Lung (tissue), 12 donors: ENCODE data around the gene LRRC71. TPM values are rescaled to one million over a fixed set of nuclear protein-coding genes. Genes with fewer than 3 reads are reported as not detected.

Experiments
- ATAC-seq: fragments of 200-7000 bp; cut with Tn5 transposase; one replicate; pipeline ENCODE4 v1.9.1; 2020; ENCODE audit warnings: moderate number of reproducible peaks; ENCODE audit not compliant: insufficient read depth, low FRiP score
- DNase-seq, 3 donors: peaks; one replicate each; pipeline ENCODE4 v3.0.0-alpha.2; 2013 to 2017
- H3K27ac ChIP-seq, 2 donors: one replicate each; pipeline ENCODE4 v1.5.1; 2013; ENCODE audit warnings: mild to moderate bottlenecking in 2 of 2, moderate library complexity in 2 of 2, control low read depth in 1 of 2, inconsistent platforms in 1 of 2, low read depth in 1 of 2, low read length in 1 of 2
- H3K27me3 ChIP-seq, 3 donors: one replicate each; pipeline ENCODE4 v1.5.1; 2013; ENCODE audit warnings: low read length in 2 of 3; ENCODE audit not compliant: control insufficient read depth in 3 of 3, insufficient read depth in 3 of 3
- H3K36me3 ChIP-seq, 4 donors: one replicate each; pipeline ENCODE4 v1.5.1; 2013; ENCODE audit warnings: low read length in 4 of 4, mild to moderate bottlenecking in 1 of 4, moderate library complexity in 1 of 4; ENCODE audit not compliant: control insufficient read depth in 4 of 4, insufficient read depth in 4 of 4
- H3K4me1 ChIP-seq, 5 donors: one replicate each; pipeline ENCODE4 v1.5.1; 2013; ENCODE audit warnings: low read length in 5 of 5, mild to moderate bottlenecking in 2 of 5, moderate library complexity in 1 of 5; ENCODE audit not compliant: control insufficient read depth in 5 of 5, insufficient read depth in 5 of 5
- H3K4me3 ChIP-seq: one replicate; pipeline ENCODE4 v1.5.1; 2013; ENCODE audit warnings: mild to moderate bottlenecking, control low read depth, moderate library complexity
- H3K9ac ChIP-seq, 2 donors: one replicate each; pipeline ENCODE4 v1.5.1; 2013; ENCODE audit warnings: low read length in 2 of 2, control low read depth in 1 of 2; ENCODE audit not compliant: insufficient read depth in 1 of 2
- H3K9me3 ChIP-seq, 4 donors: one replicate each; pipeline ENCODE4 v1.5.1; 2013; ENCODE audit warnings: low read length in 3 of 4, mild to moderate bottlenecking in 1 of 4, moderate library complexity in 1 of 4; ENCODE audit not compliant: control insufficient read depth in 4 of 4, insufficient read depth in 3 of 4
- WGBS, 2 donors: extraction: QIAGEN DNeasy Blood & Tissue Kit; methylation state at CpG; one replicate each; pipeline ENCODE4 v1.1.7; 2013; 5-methylcytosine and 5-hydroxymethylcytosine counted together
- polyA plus RNA-seq, 2 donors: library from polyadenylated mRNA; stranded (reverse); fragments of 200-250 nt; gene quantifications; one replicate each; pipeline ENCODE4 v1.2.1, GENCODE V29; 2013
- total RNA-seq, 2 donors: library from RNA; depleted of rRNA in 1 of 2; stranded (reverse); fragments of >200 nt in 1 of 2; gene quantifications; one replicate each; pipeline ENCODE4 v1.2.1, GENCODE V29; 2014 to 2021
- TF ChIP-seq, protein P1 (sequence below): IDR thresholded peaks from 2 replicates; pipeline ENCODE4 v1.5.1; 2012; ENCODE audit warnings: mild to moderate bottlenecking; ENCODE audit errors: control extremely low read depth, extremely low read depth
- donor health status: control.
- donor health status: control.
- donor health status: Bipolar disorder and iron deficiency.
- donor health status: healthy.
- donor health status: DM: yes; HTN: yes; CAD: no.

LRRC71 gene
- total and polyA plus RNA-seq, 4 donors, result 3.4 to 17.2 (median 4.2) TPM

DNA sequence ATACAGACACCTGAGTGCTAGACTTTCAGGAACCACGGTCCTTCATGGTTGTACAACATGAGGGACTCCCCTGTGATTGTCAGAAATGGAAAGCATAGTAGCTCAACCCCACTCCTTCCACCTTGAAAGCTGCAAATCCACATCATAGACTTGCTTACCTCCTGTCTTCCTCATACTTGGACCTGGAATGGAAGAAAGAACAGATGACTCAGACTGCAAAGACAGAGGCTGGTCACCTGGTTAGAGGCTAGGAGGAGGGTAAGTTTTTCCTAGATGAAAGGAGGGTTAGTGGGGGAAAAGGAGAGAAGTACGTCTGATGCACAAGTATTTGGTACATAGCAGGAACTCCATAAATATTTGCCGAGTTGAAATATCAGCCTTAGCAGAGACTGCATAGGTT lies 37.2 kb downstream of the LRRC71 start:
- no peaks in the 10 kb centered on the region for H3K9me3 ChIP-seq
- DNase-seq (no peak), ATAC-seq (no peak)
- WGBS, 2 donors, result 84 to 95% methylated on average over 3 of the region's 3 CpGs
- H3K4me1 ChIP-seq, result peaks cover 0 to 2% (median 0%) of the 10 kb centered on the region in 5 donors
- H3K27me3 ChIP-seq, result no peaks in the 10 kb centered on the region
- H3K4me3 ChIP-seq, result no peak overlapping the region
- TF ChIP-seq, protein P1, sequence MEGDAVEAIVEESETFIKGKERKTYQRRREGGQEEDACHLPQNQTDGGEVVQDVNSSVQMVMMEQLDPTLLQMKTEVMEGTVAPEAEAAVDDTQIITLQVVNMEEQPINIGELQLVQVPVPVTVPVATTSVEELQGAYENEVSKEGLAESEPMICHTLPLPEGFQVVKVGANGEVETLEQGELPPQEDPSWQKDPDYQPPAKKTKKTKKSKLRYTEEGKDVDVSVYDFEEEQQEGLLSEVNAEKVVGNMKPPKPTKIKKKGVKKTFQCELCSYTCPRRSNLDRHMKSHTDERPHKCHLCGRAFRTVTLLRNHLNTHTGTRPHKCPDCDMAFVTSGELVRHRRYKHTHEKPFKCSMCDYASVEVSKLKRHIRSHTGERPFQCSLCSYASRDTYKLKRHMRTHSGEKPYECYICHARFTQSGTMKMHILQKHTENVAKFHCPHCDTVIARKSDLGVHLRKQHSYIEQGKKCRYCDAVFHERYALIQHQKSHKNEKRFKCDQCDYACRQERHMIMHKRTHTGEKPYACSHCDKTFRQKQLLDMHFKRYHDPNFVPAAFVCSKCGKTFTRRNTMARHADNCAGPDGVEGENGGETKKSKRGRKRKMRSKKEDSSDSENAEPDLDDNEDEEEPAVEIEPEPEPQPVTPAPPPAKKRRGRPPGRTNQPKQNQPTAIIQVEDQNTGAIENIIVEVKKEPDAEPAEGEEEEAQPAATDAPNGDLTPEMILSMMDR, result no peak
- no peak overlapping the region for H3K27ac ChIP-seq
- peaks cover 22 to 55% (median 39%) of the 10 kb centered on the region in 4 donors for H3K36me3 ChIP-seq
- H3K9ac ChIP-seq, result no peak overlapping the region

DNA sequence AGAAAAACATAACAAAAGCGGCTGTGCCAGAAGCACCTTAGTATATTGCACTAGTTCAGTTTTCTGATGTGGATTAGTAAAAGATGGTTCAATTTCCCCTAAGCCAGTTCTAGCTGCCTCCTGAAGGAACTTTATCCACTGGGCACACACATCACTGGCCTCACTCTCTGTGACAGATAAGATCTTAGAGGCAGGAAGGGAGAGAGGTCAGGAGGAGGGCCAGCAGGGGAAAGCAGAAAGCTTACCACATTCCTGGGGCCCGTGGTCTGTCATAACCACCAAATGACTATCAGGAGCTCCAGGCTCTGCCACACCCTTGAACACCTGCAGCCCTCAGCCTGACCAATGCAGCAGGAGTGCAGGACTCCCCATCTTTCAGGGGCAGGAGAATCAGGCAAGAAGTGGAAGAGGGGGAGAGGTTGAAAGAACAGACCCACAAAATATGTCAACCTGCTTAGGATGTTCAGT lies 37.8 kb downstream of the LRRC71 start:
- Histone ChIP-seq H3K9me3 (no peaks in the 10 kb centered on the region), H3K9ac (no peak overlapping the region), H3K27ac (no peak overlapping the region), H3K4me3 (no peak overlapping the region), H3K36me3 (peaks cover 28 to 51% (median 41%) of the 10 kb centered on the region in 4 donors), H3K27me3 (no peaks in the 10 kb centered on the region), H3K4me1 (peaks cover 0 to 2% (median 0%) of the 10 kb centered on the region in 5 donors)
- WGBS, 2 donors, result 48 to 59% methylated on average over 2 of the region's 2 CpGs
- DNase-seq (no peak), ATAC-seq (no peak)
- TF ChIP-seq, protein P1, result no peak

DNA sequence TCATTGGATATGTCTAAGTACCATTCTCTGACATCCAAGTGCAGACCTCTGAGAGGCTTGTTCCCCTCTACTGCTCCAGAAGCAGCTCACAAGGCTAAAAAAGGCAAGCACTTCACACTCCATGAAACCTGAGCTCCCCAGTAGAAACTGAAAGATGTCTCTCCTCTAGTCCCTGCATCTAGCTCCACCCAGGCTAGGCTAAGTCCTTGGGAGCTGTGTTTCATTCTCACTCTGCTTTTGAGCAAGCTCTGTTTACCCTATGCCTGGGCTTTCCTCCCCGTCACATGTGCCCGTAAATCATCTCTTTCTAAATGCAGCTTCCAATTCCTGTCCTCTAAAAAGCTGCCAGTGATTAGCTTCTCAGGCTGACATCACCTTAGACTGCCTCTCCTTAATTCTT lies 39.0 kb downstream of the LRRC71 start:
- TF ChIP-seq, protein P1, result no peak
- ATAC-seq (no peak), DNase-seq (peak in 1 of 3 donors; percentile 17)
- Histone ChIP-seq H3K9ac (no peak overlapping the region), H3K36me3 (peaks cover 31 to 55% (median 43%) of the 10 kb centered on the region in 4 donors), H3K4me1 (peaks cover 0 to 2% (median 0%) of the 10 kb centered on the region in 5 donors), H3K27me3 (no peaks in the 10 kb centered on the region), H3K27ac (no peak overlapping the region), H3K4me3 (no peak overlapping the region), H3K9me3 (no peaks in the 10 kb centered on the region)
- 62 to 70% methylated on average over 2 of the region's 2 CpGs for WGBS, 2 donors

DNA sequence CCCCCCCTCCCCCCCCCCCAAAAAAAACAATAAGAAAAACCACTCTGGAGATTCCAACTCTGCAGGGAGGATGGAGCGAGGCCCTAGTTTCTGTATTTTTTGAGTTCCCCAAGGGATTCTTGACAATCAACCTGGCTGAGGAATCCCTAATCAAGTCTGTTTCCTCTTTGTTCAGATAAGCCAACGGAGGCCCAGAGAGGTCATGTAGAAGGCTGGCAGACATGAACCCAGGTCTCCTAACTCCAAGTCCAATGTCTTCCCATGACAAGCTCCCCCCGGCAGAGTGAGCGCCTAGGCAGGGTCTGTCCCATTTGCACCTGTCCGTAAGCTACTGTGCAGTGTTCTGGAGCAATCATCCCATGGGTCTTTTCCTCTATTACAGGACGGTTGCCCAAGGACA lies 39.5 kb downstream of the LRRC71 start:
- peaks cover 0 to 2% (median 0%) of the 10 kb centered on the region in 5 donors for H3K4me1 ChIP-seq
- H3K9me3 ChIP-seq, result no peaks in the 10 kb centered on the region
- no peaks in the 10 kb centered on the region for H3K27me3 ChIP-seq
- H3K9ac ChIP-seq, result no peak overlapping the region
- TF ChIP-seq, protein P1, result no peak
- H3K4me3 ChIP-seq, result no peak overlapping the region
- no peak overlapping the region for H3K27ac ChIP-seq
- peaks cover 31 to 54% (median 41%) of the 10 kb centered on the region in 4 donors for H3K36me3 ChIP-seq
- 86 to 88% methylated on average over 6 of the region's 6 CpGs for WGBS, 2 donors
- no peak for ATAC-seq
- no peak for DNase-seq
